ENCODE data around the gene MFF. TPM values are rescaled to one million over a fixed set of nuclear protein-coding genes. Genes with fewer than 3 reads are reported as not detected.

Gene MFF
- total RNA-seq, 2 experiments from 2014 or later: 73.2 to 74.1 TPM

- CTCF ChIA-PET: interaction anchor here (1.2 to 1.9 kb wide), 3 partner anchors 8 to 364 kb away, joined by 3 to 5 read pairs (median 4); no protein-coding TSS in a partner anchor
- no peak overlapping the region for H3K27ac Mint-ChIP-seq
- POLR2A ChIA-PET: no interaction called here
Observed at GRCh38 chr2:227402321-227402720, 77.3 kb downstream of the MFF start.

GRCh38 chr2:227402959-227403358 lies 77.9 kb downstream of the MFF start:
- Mint-ChIP-seq H3K4me1 (ENCODE audit: low read depth) (peaks cover 22% of the 10 kb centered on the region), H3K27ac (no peak overlapping the region), H3K27me3 (no peaks in the 10 kb centered on the region), H3K9me3 (no peaks in the 10 kb centered on the region), H3K4me3 (no peak overlapping the region), H3K36me3 (no peaks in the 10 kb centered on the region)
- no peak for DNase-seq
- POLR2A ChIA-PET: no interaction called here
- intact Hi-C loops (cut with micrococcal nuclease): loop anchor here (10.0 kb wide), 1 partner anchor 172 kb away; no protein-coding TSS in a partner anchor
- CTCF ChIA-PET: interaction anchor here (1.6 kb wide), 1 partner anchor 363 kb away, joined by 4 read pairs; no protein-coding TSS in a partner anchor

More at GRCh38 chr2:227402321-227402720, 77.3 kb downstream of the MFF start:
- H3K4me1 Mint-ChIP-seq (ENCODE audit: low read depth): peaks cover 26% of the 10 kb centered on the region
- H3K4me3 Mint-ChIP-seq: no peak overlapping the region
- H3K36me3 Mint-ChIP-seq: no peaks in the 10 kb centered on the region
- no peaks in the 10 kb centered on the region for H3K9me3 Mint-ChIP-seq
- no peaks in the 10 kb centered on the region for H3K27me3 Mint-ChIP-seq
- DNase-seq: no peak
- intact Hi-C loops (cut with micrococcal nuclease): loop anchor here (10.0 kb wide), 1 partner anchor 172 kb away; no protein-coding TSS in a partner anchor

- DNase-seq: no peak
- CTCF ChIA-PET: interaction anchor here (2.7 to 3.7 kb wide), 2 partner anchors 59 to 361 kb away, joined by 17 to 25 read pairs; no protein-coding TSS in a partner anchor
- intact Hi-C loops (cut with micrococcal nuclease): loop anchor here (10.0 kb wide), 1 partner anchor 170 kb away; no protein-coding TSS in a partner anchor
- no peaks in the 10 kb centered on the region for H3K9me3 Mint-ChIP-seq
- no peaks in the 10 kb centered on the region for H3K36me3 Mint-ChIP-seq
- H3K27ac Mint-ChIP-seq: no peak overlapping the region
- no peaks in the 10 kb centered on the region for H3K27me3 Mint-ChIP-seq
- POLR2A ChIA-PET: no interaction called here
- no peak overlapping the region for H3K4me3 Mint-ChIP-seq
- peaks cover 21% of the 10 kb centered on the region for H3K4me1 Mint-ChIP-seq (ENCODE audit: low read depth)
Observed at GRCh38 chr2:227404585-227405271, 79.7 kb downstream of the MFF start.

- Mint-ChIP-seq H3K36me3 (no peaks in the 10 kb centered on the region), H3K4me1 (ENCODE audit: low read depth) (peaks cover 34% of the 10 kb centered on the region), H3K27ac (no peak overlapping the region), H3K27me3 (no peaks in the 10 kb centered on the region), H3K4me3 (no peak overlapping the region), H3K9me3 (no peaks in the 10 kb centered on the region)
- no peak for DNase-seq
- ChIA-PET CTCF (interaction anchor here (0.7 to 3.7 kb wide), 22 partner anchors 8 to 399 kb away, joined by 3 to 25 read pairs (median 3); partner anchors contain the start of gene AGFG1), POLR2A (interaction anchor here (1.0 kb wide), 1 partner anchor 57 kb away, joined by 3 read pairs; no protein-coding TSS in a partner anchor)
- intact Hi-C loops (cut with micrococcal nuclease): loop anchor here (1.0 to 10.0 kb wide), 2 partner anchors 168 to 360 kb away; no protein-coding TSS in a partner anchor
Observed at GRCh38 chr2:227406177-227407031, 81.4 kb downstream of the MFF start.

Other genes starting within 250 kb of the MFF start
- not detected for gene COL4A4, start 161.0 kb upstream of the MFF start, total RNA-seq
- not detected for gene COL4A3, start 160.6 kb upstream of the MFF start, total RNA-seq
- gene TM4SF20, start 54.1 kb downstream of the MFF start, total RNA-seq: not detected
- not detected for gene SCYGR1, start 62.7 kb downstream of the MFF start, total RNA-seq
- gene AGFG1, start 146.9 kb downstream of the MFF start, total RNA-seq: 100 to 1,000 TPM; 119 to 127 TPM